ENCODE measurements around the gene ADARB1. TPM values are rescaled to one million over a fixed set of nuclear protein-coding genes. Genes with fewer than 3 reads are reported as not detected.
A peak's percentile ranks its signal among the peaks of the same experiment; 100 is the strongest.

ADARB1 gene
- total RNA-seq, 1 donor from 2014 or later: 5.1 TPM

GRCh38 chr21:45050797-45051489, 23.4 kb upstream of the ADARB1 start:
- H3K4me3 Mint-ChIP-seq: no peak overlapping the region
- H3K27ac ChIP-seq: no peak overlapping the region
- H3F3A ChIP-seq (ENCODE audit: low read depth): no peaks in the 10 kb centered on the region
- H3K27ac Mint-ChIP-seq: peak overlapping the region; percentile 80
- no peaks in the 10 kb centered on the region for H3K27me3 ChIP-seq
- no peaks in the 10 kb centered on the region for H3K36me3 ChIP-seq
- no peak overlapping the region for H3K4me2 ChIP-seq
- no peak for DNase-seq (ENCODE audit: low spot score)
- H4K20me1 ChIP-seq (ENCODE audit: low read depth): no peaks in the 10 kb centered on the region
- no peaks in the 10 kb centered on the region for H3K79me2 ChIP-seq (ENCODE audit: low read depth)
- H3K36me3 Mint-ChIP-seq: no peaks in the 10 kb centered on the region
- peaks cover 3% of the 10 kb centered on the region for H3K27me3 Mint-ChIP-seq (ENCODE audit: insufficient read depth, low read depth)
- H3K4me1 Mint-ChIP-seq: peaks cover 24% of the 10 kb centered on the region
- no peaks in the 10 kb centered on the region for H3K9me3 ChIP-seq (ENCODE audit: low read depth)
- H2AFZ ChIP-seq (replicated peaks): no peak overlapping the region
- H3K9ac ChIP-seq: no peak overlapping the region
- peaks cover 19% of the 10 kb centered on the region for H3K9me3 Mint-ChIP-seq
- no peaks in the 10 kb centered on the region for H3K4me1 ChIP-seq
- H3K4me3 ChIP-seq: no peak overlapping the region
- TF ChIP-seq EZH2 (IDR thresholded peaks at IDR 0.05): no peak
- no peak for TF ChIP-seq CTCF (IDR thresholded peaks at IDR 0.05)
- TF ChIP-seq EZH2phosphoT487 (IDR thresholded peaks at IDR 0.05): no peak

GRCh38 chr21:45051580-45052434, 22.6 kb upstream of the ADARB1 start:
- Histone ChIP-seq H2AFZ (replicated peaks) (no peak overlapping the region), H3K4me1 (no peaks in the 10 kb centered on the region), H3K4me3 (no peak overlapping the region), H3K4me2 (no peak overlapping the region), H3K36me3 (no peaks in the 10 kb centered on the region), H4K20me1 (ENCODE audit: low read depth) (no peaks in the 10 kb centered on the region), H3K27ac (no peak overlapping the region), H3K27me3 (no peaks in the 10 kb centered on the region), H3K79me2 (ENCODE audit: low read depth) (no peaks in the 10 kb centered on the region), H3F3A (ENCODE audit: low read depth) (no peaks in the 10 kb centered on the region), H3K9ac (no peak overlapping the region), H3K9me3 (ENCODE audit: low read depth) (no peaks in the 10 kb centered on the region)
- H3K36me3 Mint-ChIP-seq: no peaks in the 10 kb centered on the region
- no peak overlapping the region for H3K4me3 Mint-ChIP-seq
- H3K27ac Mint-ChIP-seq: peak overlapping the region; percentile 80
- no peak for TF ChIP-seq EZH2 (IDR thresholded peaks at IDR 0.05)
- no peak for TF ChIP-seq CTCF (IDR thresholded peaks at IDR 0.05)
- TF ChIP-seq EZH2phosphoT487 (IDR thresholded peaks at IDR 0.05): no peak
- DNase-seq (ENCODE audit: low spot score): no peak
- peaks cover 15% of the 10 kb centered on the region for H3K9me3 Mint-ChIP-seq
- peaks cover 6% of the 10 kb centered on the region for H3K27me3 Mint-ChIP-seq (ENCODE audit: insufficient read depth, low read depth)
- H3K4me1 Mint-ChIP-seq: peaks cover 29% of the 10 kb centered on the region

- Histone ChIP-seq H3K9ac (no peak overlapping the region), H3K36me3 (no peaks in the 10 kb centered on the region), H3K27me3 (no peaks in the 10 kb centered on the region), H3F3A (ENCODE audit: low read depth) (no peaks in the 10 kb centered on the region), H4K20me1 (ENCODE audit: low read depth) (no peaks in the 10 kb centered on the region), H3K27ac (no peak overlapping the region), H3K79me2 (ENCODE audit: low read depth) (no peaks in the 10 kb centered on the region), H3K4me3 (no peak overlapping the region), H2AFZ (replicated peaks) (no peak overlapping the region), H3K4me1 (no peaks in the 10 kb centered on the region), H3K4me2 (no peak overlapping the region), H3K9me3 (ENCODE audit: low read depth) (no peaks in the 10 kb centered on the region)
- H3K4me1 Mint-ChIP-seq: peaks cover 33% of the 10 kb centered on the region
- no peak overlapping the region for H3K4me3 Mint-ChIP-seq
- H3K9me3 Mint-ChIP-seq: peaks cover 8% of the 10 kb centered on the region
- TF ChIP-seq CTCF (IDR thresholded peaks at IDR 0.05) (no peak), EZH2phosphoT487 (IDR thresholded peaks at IDR 0.05) (no peak), EZH2 (IDR thresholded peaks at IDR 0.05) (no peak)
- no peak overlapping the region for H3K27ac Mint-ChIP-seq
- DNase-seq (ENCODE audit: low spot score): no peak
- H3K36me3 Mint-ChIP-seq: no peaks in the 10 kb centered on the region
- H3K27me3 Mint-ChIP-seq (ENCODE audit: insufficient read depth, low read depth): peaks cover 6% of the 10 kb centered on the region
Measured at GRCh38 chr21:45052960-45053359, 21.4 kb upstream of the ADARB1 start.
